ES-I3 (cell line): ENCODE results near the gene ARPP21.

Experiments used
- H3K36me3 ChIP-seq: 2 replicates; pipeline ENCODE4 v1.6.1; 2013; ENCODE audit warnings: mild to moderate bottlenecking, low read length, control low read depth, moderate library complexity; ENCODE audit not compliant: insufficient read depth
- H3K4me1 ChIP-seq: 2 replicates; pipeline ENCODE4 v1.6.1; 2013; ENCODE audit warnings: mild to moderate bottlenecking, control low read depth, low read length; ENCODE audit not compliant: insufficient read depth
- H3K9ac ChIP-seq: 2 replicates; pipeline ENCODE4 v1.6.1; 2013; ENCODE audit warnings: low read depth, mild to moderate bottlenecking, low read length, moderate library complexity
- H3K9me3 ChIP-seq: 2 replicates; pipeline ENCODE4 v1.6.1; 2013; ENCODE audit warnings: mild to moderate bottlenecking, low read length, moderate library complexity; ENCODE audit not compliant: control insufficient read depth, insufficient read depth

The ARPP21 gene

DNA sequence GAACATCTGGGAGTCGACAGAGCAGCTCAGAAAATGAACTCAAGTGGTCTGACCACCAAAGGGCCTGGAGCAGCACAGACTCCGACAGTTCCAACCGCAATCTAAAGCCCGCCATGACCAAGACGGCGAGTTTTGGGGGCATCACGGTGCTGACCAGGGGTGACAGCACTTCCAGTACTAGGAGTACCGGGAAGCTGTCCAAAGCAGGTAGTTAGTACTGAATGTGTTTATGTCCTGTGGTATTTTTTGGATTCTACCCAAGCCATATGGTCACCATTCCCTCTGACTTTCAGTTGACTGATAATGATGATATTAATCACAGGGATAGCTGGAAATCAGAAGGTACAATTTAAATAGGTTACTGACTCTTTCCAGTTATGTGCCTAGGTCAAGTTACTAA lies 82.3 kb downstream of the ARPP21 start:
- Histone ChIP-seq H3K4me1 (no peaks in the 10 kb centered on the region), H3K9ac (no peak overlapping the region), H3K9me3 (no peaks in the 10 kb centered on the region), H3K36me3 (no peaks in the 10 kb centered on the region)

DNA sequence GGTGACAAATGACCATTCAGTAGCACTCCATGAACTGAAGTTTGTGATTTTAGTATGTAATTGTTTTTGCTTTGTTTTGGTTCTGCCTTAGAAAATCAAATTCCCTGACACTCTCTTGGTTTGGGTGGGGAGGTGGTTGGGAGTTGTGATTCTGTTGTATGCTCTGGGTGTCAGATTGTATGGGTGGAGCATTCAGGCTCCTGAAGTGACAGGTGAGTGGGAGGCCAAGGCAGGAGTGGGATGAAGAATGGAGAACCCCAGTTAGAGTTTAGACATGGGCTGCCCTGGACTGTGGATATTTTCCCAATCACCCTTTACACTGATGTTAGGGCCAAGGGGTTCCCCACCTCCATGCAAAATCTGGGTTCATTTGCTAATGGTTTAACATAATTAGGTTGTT lies 83.6 kb downstream of the ARPP21 start:
- no peak overlapping the region for H3K9ac ChIP-seq
- no peaks in the 10 kb centered on the region for H3K4me1 ChIP-seq
- H3K36me3 ChIP-seq = no peaks in the 10 kb centered on the region
- no peaks in the 10 kb centered on the region for H3K9me3 ChIP-seq

DNA sequence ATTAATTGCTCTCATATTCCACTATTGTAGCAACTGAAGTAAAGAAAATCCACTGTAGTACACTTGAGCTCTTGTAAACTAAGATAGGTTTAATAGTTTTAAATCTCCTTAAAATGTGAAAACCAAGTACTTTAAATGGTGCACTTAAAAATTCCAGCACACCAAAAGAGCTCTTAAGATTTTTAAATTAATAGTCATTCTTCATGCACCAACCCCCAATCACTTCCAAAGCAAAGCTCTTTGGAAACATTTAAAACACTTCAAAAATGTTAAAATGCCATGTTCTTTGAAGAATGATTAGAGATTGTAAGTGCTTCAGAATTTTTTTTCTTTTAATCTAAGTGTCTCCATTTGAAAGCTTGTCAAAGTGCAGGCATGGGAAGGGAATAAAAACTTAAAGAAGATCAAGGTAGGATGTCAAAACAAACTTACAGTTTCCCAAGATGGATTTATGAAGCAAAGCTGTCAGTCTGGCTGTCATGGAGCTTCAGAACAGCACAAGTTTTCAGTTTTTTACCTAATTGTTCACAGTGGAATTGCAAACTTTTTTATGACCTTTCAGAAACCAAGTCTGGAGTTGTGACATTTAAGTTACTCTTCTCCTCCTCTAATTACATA lies 84.3 kb downstream of the ARPP21 start:
- Histone ChIP-seq H3K36me3 (no peaks in the 10 kb centered on the region), H3K9me3 (no peaks in the 10 kb centered on the region), H3K9ac (no peak overlapping the region), H3K4me1 (no peaks in the 10 kb centered on the region)

GRCh38 chr3:35724106-35724505 lies 84.8 kb downstream of the ARPP21 start:
- no peaks in the 10 kb centered on the region for H3K36me3 ChIP-seq
- H3K9me3 ChIP-seq = no peaks in the 10 kb centered on the region
- no peak overlapping the region for H3K9ac ChIP-seq
- H3K4me1 ChIP-seq = no peaks in the 10 kb centered on the region

DNA sequence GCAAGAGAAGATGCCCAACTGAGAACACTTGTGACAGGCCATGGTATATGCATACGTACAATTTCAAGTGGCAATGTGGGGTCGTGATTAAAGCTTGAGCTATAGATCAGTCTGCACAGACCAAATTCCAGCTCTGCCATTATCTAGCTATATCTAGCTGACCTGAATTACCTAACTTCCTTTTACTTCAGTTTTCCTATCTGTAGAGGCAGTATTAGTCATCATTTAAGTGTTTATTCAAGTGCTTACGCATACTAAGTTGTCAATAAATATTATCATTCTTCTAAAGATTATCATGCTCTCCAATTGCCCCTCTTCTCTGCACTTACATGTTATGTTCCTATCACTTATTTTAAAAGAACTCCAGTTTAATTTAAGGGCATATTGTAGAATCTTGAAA lies 87.9 kb downstream of the ARPP21 start:
- no peaks in the 10 kb centered on the region for H3K9me3 ChIP-seq
- no peak overlapping the region for H3K9ac ChIP-seq
- no peaks in the 10 kb centered on the region for H3K36me3 ChIP-seq
- no peaks in the 10 kb centered on the region for H3K4me1 ChIP-seq

DNA sequence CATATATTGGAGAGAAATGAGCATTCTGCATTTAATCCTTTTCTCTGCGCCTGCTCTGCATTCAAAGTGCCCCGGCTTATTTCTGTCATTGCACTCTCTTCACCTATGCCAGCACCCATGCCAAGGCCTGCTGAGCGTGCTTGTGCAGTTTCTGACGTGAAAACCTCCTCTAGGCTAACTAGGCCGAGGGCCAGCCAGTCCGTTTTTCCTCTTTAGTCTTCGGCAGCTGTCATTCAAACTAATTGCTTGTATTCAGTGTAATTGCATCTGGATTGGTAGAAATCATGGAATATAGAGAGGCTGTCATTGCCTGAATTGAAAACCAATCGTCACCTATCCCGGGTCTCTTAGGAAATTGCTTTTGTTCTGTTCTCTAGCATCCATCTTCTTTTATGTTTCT lies 94.0 kb downstream of the ARPP21 start:
- no peaks in the 10 kb centered on the region for H3K4me1 ChIP-seq
- no peaks in the 10 kb centered on the region for H3K9me3 ChIP-seq
- H3K36me3 ChIP-seq = no peaks in the 10 kb centered on the region
- H3K9ac ChIP-seq = no peak overlapping the region

- H3K9me3 ChIP-seq = no peaks in the 10 kb centered on the region
- H3K36me3 ChIP-seq = no peaks in the 10 kb centered on the region
- no peak overlapping the region for H3K9ac ChIP-seq
- H3K4me1 ChIP-seq = no peaks in the 10 kb centered on the region
Observed at GRCh38 chr3:35733864-35734263, 94.5 kb downstream of the ARPP21 start.

GRCh38 chr3:35737080-35737479 lies 97.8 kb downstream of the ARPP21 start:
- Histone ChIP-seq H3K9ac (no peak overlapping the region), H3K9me3 (no peaks in the 10 kb centered on the region), H3K36me3 (no peaks in the 10 kb centered on the region), H3K4me1 (no peaks in the 10 kb centered on the region)

DNA sequence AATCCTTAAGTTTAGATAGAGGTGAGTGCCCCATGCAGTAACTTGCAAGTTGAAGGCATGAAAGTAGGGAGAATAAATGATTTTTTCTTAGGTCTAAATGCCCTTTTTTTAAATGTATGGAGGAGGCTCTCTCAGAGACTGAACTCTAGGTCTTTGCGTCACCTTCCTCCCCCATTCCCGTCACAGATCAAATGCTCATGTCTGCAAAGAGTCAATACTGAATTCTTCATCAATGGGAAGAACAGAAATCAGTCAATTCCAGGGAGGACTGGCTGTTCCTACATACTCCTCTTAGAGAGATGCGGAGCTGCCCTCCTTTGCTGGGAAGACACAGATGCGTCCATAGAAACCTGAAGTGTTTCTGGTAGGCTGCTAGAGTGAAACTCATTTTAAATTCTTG lies 98.2 kb downstream of the ARPP21 start:
- Histone ChIP-seq H3K9ac (no peak overlapping the region), H3K9me3 (no peaks in the 10 kb centered on the region), H3K36me3 (no peaks in the 10 kb centered on the region), H3K4me1 (no peaks in the 10 kb centered on the region)

GRCh38 chr3:35737934-35738706 lies 98.8 kb downstream of the ARPP21 start:
- no peaks in the 10 kb centered on the region for H3K36me3 ChIP-seq
- H3K9ac ChIP-seq = no peak overlapping the region
- H3K9me3 ChIP-seq = no peaks in the 10 kb centered on the region
- no peaks in the 10 kb centered on the region for H3K4me1 ChIP-seq

DNA sequence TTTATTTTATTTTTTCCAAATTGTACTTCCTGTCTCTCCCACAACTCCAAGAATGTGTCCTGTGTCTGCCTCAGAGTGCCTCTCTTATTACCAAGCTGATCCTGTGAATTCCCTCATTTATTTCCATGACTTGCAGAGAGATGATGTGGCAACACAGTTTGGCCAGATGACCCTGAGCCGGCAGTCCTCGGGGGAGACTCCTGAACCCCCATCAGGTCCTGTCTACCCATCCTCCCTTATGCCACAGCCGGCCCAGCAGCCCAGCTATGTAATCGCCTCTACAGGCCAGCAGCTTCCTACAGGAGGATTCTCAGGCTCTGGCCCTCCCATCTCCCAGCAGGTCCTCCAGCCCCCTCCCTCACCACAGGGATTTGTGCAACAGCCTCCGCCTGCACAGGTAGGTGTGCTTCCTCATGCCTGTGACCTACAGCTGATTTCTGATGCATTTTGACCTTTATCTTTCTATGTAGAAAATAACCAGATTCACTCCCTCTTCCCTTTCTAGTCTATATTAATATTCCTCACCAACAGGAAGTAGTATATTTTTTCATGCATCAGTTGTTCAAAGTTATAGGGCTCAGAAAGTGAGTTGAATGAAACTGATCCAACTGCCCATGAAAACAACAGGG lies 100.0 kb downstream of the ARPP21 start:
- Histone ChIP-seq H3K36me3 (no peaks in the 10 kb centered on the region), H3K9ac (no peak overlapping the region), H3K4me1 (no peaks in the 10 kb centered on the region), H3K9me3 (no peaks in the 10 kb centered on the region)

DNA sequence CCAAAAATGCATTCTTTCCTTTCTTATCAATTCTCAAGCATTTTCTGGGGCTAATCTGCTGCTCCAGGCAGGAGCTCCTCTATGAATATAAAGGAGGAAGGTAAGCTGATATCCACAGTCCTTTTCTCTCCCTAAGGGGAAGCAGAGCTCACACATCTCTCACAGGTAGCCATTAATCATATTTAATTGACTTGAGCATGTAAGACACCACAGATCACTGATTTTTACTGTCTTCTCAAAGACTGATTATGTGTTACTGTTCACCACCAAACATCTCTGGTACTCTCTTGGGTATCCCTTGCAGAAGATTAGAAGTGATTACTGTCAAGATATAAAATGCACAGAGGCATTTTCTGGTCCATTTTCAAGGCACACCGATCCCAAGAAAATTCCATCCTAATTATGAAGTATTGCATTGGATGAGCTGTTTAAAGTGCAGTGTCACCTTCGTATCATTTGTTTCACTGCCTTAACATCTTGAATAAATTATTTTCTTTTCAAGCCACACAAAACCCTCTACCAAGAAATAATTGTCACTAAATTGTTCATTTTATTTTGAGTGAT lies 100.7 kb downstream of the ARPP21 start:
- H3K9ac ChIP-seq = no peak overlapping the region
- no peaks in the 10 kb centered on the region for H3K4me1 ChIP-seq
- H3K36me3 ChIP-seq = no peaks in the 10 kb centered on the region
- H3K9me3 ChIP-seq = no peaks in the 10 kb centered on the region

DNA sequence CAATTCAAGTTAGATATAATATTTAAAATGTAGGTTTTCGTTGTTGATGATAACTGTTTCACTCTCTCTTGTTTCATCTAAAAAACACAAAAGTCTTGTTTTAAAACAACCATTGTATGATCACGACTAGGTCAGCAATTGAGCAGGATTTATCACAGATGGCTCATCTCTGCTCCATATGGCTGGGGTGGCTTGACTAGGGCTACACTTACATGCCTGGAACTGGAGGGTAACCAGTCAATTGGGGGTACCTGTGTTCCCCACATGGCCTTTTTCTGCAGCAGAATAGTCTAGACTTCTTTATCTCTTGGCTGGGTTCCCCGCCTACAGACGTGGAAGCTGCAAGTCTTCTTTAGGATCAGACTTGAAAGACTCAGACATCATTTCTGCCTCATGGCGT lies 103.9 kb downstream of the ARPP21 start:
- Histone ChIP-seq H3K4me1 (no peaks in the 10 kb centered on the region), H3K9me3 (no peaks in the 10 kb centered on the region), H3K36me3 (no peaks in the 10 kb centered on the region), H3K9ac (no peak overlapping the region)

- H3K36me3 ChIP-seq = no peaks in the 10 kb centered on the region
- H3K4me1 ChIP-seq = no peaks in the 10 kb centered on the region
- no peak overlapping the region for H3K9ac ChIP-seq
- no peaks in the 10 kb centered on the region for H3K9me3 ChIP-seq
Observed at GRCh38 chr3:35744419-35744818, 105.1 kb downstream of the ARPP21 start.

DNA sequence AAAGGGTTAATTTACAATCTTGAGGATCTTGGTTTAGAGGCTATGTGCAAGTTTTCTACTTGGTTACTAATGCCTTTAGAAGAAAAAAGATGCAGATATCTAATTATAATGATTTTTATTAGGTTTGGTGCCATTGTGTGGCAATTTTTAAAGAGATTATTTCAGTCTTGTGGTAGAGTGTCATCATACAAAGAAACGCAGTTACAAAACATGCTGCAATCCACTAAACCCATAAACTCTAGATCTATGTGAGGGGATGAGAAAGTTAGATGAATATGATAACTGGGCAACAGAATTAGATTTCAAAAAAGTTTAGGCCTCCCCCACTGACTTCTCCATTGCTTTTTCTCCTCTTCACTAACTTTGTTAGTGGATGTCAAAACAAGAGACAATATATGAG lies 106.0 kb downstream of the ARPP21 start:
- Histone ChIP-seq H3K9me3 (no peaks in the 10 kb centered on the region), H3K4me1 (no peaks in the 10 kb centered on the region), H3K36me3 (no peaks in the 10 kb centered on the region), H3K9ac (no peak overlapping the region)
